CD4-positive, alpha-beta T cell treated with Interleukin-17A for 4 hours (primary cell): ENCODE measurements around the gene CCL21.
"Not testable (repeated sequence)": the region's sequence is repeated elsewhere in the genome, so short reads cannot be mapped to it uniquely, and the experiment has no call there.

Source experiments
- DNase-seq: peaks from one replicate; pipeline ENCODE4 v3.0.0-alpha.2; 2020; ENCODE audit warnings: mixed read lengths

Gene CCL21, protein sequence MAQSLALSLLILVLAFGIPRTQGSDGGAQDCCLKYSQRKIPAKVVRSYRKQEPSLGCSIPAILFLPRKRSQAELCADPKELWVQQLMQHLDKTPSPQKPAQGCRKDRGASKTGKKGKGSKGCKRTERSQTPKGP

DNA sequence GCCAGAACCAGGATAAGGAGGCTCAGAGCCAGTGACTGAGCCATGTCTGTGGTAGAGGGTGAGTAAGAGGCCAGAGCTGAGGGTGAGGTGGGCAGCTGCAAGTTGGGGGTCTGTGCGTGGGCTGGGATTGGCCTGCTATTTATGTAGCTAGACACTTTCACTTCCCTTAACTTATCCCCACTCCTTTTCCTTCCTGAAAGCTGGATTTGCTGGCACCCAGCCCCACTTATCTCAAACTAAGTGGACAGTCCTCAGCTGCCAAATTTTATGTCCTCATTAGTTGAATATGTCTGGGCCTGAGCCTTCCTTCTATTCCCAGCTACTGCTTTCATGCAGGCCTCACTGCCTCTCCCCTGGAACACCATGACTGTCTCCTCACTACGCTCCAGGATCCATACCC, at the start of gene CCL21:
Gene CCL21 (minus strand): TSS at position 114 of the 400 bp plus-strand sequence. CDS start 70 bp downstream, at position 44.
- no peak for DNase-seq

DNA sequence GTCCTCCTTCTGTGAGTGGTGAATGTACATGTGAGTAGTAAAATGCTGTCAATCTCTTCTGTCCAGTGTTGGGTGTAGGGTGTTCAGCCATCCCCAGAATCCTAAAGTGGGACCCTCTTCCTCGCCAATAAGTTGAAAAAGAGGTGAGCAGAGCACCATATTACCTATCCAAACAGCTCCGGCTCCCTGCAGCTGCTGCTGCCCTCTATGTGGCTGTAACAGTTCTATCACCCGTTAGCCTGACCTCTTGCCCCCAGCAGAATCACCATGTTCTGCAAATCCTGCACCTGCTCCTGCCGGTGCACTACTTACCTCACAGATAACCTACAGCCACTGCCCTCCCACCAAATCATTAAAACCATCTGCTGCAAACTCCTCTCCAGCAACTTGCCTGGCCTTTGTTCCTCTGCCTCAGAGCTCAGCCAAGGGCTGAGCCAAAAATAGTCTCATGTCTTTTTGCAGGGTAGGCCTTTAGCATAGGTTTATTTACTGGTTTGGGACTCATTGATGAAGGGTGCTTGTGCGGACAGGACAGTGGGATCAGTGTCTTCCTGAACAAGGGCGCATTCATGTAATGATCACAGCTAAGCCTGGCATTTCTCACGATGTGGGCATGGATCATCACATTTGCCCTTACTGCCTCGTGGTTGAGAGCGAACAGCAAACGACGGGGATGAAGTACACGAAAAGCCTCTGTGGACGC, 49.6 kb upstream of the CCL21 start:
- DNase-seq = no peak

DNA sequence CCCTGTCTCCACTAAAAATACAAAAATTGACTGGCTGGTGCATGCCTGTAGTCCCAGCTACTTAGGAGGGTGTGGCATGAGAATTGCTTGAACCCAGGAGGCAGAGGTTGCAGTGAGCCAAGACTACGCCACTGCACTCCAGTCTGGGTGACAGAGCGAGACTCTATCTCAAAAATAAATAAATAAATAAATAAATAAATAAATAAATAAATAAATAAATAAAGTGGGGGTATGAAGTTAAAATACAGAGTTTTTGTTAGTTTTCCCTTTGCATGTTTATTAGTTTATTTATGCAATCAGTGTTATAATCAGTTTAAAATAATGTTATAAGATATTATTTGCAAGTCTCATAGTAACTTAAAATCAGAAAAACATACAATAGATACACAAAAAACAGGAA, 40.4 kb upstream of the CCL21 start:
- DNase-seq = not testable (repeated sequence)

DNA sequence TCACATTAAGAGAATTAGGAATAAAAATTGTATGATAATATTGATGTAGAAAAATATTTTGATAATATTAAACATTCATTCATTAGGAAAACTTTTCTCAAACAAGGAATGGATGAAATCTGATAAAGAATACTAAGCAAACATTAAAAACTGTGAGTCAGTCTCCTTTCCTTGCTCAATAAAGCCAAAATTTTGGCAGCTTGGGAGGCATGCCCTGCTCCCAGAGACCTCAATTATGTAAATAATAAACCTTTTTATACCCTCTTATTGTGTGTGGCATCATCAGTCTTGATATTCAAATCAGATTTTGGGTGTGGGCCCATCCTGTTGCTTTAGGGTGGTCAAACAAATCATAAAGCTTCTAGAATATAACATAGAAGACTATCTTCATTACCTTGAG, 36.6 kb upstream of the CCL21 start:
- DNase-seq = no peak

DNA sequence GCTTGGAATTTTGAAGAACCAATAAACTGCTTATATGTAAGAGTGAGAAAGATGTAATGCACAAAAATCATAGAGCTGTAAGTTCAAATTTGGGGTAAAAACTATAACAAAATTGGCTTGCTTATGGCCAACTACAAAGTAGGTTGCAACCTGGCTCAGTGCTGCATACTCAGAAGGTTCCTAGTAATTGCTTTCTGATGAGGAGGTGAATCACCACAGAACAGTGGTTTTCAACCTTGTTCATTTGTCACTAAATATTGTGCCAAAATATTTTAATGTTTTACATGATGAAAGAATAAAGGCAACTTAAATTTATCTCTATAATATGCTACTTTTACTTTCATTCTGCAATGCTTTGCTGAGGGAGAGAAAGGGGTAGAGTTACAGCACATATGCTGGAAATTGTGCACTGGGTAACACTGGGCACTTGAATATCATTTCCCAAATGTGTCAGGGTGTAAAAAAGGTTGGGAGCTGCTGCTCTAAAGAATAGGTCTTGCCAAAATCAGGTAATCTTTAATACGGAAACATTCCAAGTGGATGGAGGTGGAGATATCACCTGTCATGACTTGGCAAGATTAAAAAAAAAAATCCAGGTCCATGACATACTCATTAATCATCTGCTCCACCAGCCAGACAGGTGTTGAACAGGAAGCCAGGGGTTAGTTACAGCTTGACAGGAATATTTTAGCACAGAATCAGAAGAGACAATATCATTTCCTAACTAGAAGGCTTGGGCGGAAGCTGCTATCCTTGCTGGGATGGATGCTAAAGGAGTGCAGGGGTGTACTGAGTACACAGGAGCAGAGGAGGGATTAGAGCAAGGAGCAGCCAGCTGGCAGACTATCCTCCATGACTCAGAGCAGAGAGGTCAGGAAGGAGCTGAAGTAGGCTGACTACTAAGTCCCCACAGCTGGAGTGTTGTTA, 34.6 kb upstream of the CCL21 start:
- no peak for DNase-seq

DNA sequence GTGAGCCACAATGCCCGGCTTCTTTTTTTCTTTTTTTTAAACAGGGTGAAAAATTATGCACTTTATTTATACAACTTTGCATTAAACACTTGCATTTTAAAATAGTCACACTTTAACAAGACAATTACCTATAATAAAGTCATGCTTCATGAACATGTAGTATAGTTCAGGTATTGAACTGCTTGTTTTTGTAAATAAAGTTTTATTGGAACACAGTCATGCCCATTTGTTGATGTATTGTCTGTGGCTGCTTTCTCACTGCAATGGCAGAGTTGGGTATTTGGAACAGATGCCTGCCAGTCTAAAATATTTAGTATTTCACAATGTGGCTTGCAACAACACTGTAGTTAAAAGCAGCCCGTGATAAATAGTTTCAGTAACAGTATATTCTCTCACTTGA, 32.8 kb upstream of the CCL21 start:
- no peak for DNase-seq

DNA sequence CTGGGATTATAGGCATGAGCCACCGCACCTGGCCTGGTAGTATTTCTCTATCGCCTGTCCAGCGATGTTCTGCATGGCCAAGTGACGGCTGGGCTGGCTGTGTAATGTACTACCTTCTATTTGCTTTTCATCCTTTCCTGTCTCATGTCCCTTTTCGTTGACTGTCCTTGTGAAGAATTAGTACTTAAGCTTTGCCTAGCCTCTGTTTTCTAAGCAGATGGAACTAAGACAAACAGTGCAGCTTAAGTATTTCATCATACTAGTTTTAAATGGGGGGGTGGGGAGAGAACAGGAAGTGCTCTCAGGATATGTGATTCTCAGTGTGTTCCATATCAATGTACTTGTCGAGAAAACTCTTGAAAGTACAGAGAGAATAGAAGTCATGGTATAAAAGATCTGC, 31.7 kb upstream of the CCL21 start:
- DNase-seq = no peak

DNA sequence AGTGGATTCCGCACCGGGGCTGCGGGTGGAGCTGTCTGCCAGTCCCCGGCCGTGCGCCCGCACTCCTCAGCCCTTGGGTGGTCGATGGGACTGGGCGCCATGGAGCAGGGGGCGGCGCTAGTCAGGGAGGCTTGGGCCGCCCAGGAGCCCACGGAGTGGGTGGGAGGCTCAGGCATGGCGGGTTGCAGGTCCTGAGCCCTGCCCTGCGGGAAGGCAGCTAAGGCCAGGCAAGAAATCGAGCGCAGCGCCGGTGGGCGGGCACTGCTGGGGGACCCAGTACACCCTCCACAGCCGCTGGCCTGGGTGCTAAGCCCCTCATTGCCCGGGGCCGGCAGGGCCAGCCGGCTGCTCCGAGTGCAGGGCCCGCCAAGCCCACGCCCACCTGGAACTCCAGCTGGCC, 30.2 kb upstream of the CCL21 start:
- not testable (repeated sequence) for DNase-seq

DNA sequence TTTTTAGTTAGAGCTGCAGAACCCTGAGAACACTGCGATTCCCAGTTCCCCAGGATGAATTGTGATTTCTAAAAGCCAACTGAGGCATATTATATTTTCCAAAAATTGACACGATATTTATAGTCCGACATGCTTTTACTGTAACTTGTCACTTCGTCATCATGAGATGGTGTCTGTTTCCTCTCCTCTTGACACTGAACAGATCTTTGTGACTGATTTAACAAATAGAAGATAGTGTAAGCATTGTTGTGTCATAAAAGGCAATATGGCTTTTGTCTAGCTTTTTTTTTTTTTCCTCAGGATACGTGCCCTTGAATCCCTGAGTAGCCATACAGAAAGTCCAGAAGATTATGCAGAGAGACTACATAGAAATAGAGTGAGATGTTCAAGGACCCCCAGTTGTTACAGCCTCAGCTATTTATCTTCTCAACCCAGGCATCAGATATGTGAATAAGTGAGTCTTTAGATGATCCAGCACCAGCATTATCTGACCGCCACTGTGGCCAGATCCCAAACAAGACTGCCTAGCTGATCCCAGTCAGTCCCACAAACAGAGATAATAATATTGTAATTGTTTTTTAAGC, 27.8 kb upstream of the CCL21 start:
- DNase-seq = no peak

DNA sequence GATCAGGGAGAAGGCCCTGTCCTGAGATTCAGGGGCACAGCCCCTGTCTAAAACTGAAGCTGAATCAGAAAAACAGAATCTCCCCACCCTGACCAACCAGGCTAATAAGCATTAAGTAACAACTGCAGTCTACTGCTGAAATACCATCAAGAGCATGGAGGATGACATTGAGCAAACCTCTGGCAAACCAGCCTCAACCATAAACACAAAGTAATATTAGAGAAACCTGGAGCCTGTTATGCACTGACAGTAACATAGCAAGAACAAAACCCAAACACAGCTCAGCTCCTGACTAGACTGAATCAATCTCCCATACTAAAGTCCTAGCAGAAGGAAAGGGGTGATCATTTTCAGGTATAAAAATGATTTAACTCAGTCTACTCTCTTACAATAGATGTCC, 24.8 kb upstream of the CCL21 start:
- DNase-seq = no peak

DNA sequence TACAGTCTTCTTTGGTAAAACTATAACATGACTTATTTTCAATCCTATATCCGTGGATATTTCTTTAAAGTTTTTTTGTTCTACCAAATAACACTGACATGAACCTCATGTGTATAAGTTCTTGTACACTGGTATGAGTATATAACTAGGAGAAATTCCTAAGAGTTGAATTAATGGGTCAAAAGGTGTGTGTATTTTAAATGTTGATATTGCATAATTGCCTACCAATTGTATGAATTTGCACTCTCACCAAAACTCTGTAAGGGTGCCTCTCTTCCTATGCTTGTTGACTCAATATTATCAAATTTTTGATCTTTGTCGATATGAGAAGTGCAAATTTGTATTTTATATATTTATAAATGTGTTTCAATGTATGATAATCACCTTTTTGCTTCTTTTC, 22.9 kb upstream of the CCL21 start:
- DNase-seq = no peak

DNA sequence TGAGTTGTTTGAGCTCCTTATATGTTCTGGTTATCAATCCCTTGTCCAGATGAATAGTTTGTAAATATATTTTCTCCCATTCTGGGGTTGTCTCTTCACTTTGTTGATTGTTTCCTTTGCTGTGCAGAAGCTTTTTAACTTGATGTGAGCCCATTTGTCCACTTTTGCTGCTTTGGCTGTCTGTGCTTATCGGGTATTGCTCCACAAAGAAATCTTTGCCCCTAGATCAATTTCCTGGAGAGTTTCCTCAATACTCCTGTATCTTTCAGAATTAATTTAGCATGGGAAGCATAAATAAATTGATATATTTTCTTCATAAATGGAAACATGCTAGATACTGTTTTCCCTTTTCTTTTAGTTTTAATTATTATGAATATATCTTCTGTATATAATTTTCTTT, 22.5 kb upstream of the CCL21 start:
- DNase-seq = no peak

DNA sequence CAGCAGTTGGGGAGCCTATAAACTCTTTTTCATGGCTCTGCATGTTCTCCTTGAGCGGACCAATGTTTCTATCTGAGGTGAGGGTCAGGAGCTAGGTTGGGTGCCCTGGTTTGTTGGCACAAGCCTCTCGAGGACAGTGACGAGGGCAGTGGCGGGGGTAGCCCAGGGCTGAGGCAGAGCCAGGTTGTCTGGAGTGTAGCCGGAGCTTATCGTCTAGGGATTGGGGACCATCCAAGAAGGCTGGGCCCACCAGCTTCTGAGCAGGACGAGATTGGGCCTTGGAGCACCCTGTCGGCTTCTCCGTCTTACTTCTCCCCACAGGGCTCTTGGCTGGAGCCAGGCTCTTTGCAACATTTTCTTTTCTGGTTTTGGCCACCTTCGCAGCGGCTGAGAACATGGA, 13.2 kb upstream of the CCL21 start:
- no peak for DNase-seq

DNA sequence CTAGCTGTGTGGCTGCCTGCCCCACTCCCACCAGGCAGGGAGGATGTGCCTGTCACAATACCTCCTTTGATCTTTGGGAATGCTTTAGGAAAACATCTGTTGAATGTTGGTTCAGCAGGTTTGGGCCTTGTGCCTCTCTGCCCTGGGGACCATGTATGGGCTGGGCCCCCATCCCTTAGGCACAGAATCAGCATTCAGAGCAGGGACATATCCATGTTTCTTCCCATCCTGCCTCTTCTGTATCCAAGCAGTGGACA, 9.8 kb upstream of the CCL21 start:
- not testable (repeated sequence) for DNase-seq

DNA sequence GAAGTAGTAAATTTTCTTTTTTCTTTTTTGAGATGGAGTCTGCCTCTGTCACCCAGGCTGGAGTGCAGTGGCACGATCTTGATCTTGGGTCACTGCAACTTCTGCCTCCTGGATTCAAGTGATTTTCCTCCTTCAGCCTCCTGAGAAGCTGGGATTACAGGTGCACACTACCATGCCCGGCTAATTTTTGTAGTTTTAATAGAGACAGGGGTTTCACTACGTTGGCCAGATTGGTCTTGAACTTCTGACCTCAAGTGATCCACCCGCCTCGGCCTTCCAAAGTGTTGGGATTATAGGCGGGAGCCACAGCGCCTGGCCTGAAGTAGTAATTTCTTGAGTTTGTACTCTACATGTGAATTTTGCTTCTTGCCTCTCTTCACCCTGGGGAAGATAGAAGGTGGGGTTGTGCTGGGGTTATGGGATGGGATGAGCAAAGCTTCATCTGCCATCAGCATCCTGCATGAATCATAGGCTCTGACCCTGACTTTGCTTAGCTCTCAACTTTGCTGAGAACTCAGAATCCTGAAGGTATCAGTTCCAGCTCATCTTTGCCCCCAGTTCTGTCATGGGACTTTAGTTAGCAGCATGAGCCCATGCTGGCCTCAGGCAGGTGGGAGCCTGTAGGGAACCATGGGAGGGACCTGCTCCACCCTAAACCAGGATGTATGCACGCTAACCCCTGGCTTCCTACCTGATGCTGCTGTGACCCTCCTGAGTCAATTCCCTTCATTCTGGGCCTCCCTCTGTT, 9.3 kb upstream of the CCL21 start:
- no peak for DNase-seq

DNA sequence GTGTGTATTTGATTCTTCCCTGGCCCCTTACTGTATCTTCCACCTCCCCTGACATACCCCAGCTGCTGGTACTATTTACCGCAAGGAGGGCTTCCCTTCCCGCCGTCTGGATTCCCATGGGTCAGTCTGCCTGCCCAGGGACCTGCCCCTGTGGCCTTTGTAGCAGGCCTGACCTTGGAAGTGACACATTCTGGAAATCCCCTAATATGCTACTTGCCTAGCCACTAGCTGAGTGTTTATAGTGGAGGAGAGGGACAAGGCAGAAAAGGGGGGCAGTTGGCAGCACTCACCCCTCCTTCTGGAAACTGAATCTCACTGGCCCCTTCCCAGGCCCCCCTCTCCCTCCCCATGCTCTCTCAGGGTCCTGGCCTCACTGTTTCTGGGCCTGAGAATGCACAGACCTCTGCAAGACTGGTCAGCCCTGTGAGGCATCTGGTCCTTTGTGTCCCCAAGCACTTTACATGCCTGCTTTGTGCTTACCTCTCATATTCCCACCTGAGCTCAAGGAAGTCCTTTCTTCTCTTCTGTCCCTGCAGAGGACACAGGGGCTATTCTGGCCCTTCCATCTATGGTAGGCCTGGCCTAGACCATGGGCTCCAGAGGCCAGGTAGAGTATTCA, 8.2 kb upstream of the CCL21 start:
- no peak for DNase-seq

DNA sequence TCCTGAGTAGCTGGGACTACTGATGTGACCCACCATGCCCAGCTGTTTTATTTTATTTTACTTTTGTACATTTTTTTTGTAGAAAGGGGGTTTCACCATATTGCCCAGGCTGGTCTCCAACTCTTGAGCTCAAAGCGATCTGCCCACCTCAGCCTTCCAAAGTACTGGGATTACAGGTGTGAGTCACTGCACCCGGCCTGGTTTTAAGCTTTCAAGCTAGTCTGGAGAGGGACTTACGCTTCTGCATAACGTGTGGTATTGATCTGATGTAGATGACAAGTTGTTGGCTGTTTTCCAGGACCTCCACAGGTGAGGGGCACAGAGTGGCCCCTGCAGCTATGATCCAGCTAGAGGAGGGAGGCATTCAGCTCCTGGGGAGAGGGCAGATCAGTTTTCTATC, 6.8 kb upstream of the CCL21 start:
- no peak for DNase-seq

DNA sequence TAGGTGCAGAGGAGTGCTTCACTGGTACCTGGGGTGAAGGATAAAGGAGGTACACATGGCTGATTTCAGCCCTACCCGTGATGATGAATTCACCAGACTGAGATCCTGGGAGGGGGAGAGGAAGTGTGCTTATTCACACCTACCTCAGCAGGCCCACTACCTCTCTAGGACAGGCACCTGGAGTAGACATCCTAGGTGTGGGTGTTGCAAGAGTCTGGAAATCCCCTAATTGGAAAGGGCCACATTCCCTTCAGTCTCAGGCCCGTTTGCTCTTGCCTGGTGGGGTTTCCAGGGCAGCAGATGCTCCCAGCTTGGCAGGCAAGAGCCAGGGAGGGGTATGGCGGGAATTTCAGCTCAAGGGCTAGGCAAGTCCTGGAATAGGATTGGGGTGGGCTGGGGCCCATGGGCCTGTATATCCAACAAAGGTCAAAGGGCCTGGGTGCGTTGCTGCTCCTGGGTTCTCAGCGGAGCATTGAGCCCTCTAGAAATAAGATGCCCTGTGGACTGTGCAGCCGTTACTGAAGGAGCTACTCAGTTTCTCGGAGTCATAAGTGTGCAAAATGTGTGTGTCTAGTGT, 5.8 kb upstream of the CCL21 start:
- DNase-seq = no peak

DNA sequence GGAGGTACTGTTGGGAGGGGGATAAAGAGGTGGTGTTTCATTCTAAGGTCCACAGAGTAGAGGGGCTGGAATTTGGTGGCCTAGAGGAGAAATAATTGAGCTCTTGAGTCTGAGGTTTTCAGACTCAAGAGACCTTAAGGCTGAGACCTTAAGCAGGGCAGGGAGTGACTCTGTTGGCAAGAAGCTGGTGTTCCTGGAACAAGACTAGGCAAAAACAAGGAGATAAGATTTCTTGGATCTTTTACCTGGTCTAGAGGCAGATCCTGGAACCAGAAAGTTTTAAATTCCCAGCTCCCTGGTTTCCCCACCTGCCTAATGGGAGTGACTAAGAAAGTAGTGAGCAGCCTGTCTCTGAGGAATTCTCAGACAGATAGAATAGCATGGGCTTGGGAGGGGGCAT, 4.1 kb upstream of the CCL21 start:
- DNase-seq = no peak

DNA sequence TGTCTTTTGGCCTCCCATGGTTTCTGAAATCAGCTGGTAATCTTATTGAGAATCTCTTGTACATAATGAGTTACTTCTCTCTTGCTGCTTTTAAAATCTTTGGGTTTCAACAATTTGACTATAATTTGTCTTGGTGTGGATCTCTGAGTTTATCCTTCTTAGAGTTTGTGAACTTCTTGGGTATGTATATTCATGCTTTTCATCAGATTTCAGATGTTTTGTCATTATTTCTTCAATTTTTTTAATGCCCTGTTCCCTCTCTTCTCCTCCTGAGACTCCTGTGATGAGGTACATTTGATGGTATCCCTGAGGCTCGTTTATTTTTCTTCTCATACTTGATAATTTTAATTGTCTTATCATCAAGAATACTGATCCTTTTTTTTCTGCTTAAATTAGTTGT, 2.2 kb upstream of the CCL21 start:
- DNase-seq = no peak

DNA sequence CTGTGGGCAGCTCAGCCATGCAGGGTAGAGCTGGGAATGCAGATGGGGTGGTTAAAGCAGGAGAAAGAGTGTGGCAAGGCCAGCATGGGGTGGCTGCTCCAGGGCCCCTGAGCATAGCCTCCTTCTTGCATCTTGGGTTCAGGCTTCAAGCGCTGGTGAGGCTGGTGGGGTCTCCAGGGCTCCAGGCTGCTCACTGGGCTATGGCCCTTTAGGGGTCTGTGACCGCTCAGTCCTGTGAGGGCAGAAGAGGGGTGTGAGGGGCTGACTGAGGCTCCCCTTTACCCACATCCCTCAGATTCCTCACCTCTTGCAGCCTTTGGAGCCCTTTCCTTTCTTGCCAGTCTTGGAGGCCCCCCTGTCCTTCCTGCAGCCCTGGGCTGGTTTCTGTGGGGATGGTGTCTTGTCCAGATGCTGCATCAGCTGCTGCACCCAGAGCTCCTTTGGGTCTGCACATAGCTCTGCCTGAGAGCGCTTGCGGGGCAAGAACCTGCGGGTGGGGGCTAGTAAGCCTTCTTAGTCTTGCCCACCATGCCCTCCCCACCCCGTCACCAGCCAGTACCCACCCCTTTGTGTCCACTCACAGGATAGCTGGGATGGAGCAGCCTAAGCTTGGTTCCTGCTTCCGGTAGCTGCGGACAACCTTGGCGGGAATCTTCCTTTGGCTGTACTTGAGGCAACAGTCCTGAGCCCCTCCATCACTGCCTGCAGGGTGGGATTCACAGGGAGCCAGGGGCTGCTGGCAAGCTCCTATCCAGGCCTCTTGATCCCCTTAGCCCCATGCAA, 549 bp downstream of the CCL21 start:
- DNase-seq = no peak

DNA sequence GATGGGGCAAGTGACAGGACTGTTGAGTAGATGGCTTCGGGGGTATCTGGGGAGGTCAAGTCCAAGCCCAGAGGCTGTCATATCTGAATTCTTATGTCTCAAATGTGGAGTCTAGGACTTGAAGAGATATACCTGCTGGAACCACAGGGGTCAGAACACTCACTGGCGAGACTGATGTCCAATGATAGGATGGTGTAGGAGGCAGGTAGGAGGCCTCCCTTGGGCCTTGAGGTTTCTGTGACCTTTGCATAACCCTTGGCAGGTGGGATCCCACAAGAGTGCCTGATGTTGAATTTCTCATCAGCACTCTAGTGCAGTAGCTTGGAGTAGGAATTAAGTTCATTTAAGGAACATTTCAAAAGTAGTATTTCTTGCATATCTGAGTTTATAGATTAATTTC, 2.8 kb downstream of the CCL21 start:
- DNase-seq = no peak
